Measurements from ENCODE around the gene LY6G5B. TPM values are rescaled to one million over a fixed set of nuclear protein-coding genes. Genes with fewer than 3 reads are reported as not detected.

Gene LY6G5B
- total and polyA plus RNA-seq, 2 of the 4 experiments (the other 2 are of a cell fraction): 2.2 to 13.6 TPM

- Histone ChIP-seq H2AK5ac (ENCODE audit: low read depth, low read length) (no peak overlapping the region), H4K20me1 (ENCODE audit: insufficient read depth, low read length) (no peaks in the 10 kb centered on the region), H4K8ac (ENCODE audit: low read depth in 2 of 2, low read length in 2 of 2) (no peak overlapping the region), H3K23ac (ENCODE audit: low read depth, low read length) (no peak overlapping the region), H3K4me1 (ENCODE audit: control insufficient read depth, insufficient read depth, low read length) (peaks cover 5% of the 10 kb centered on the region; the same call in 1 of the 2 replicates), H4K91ac (ENCODE audit: insufficient read depth, low read depth, low read length) (no peak overlapping the region), H2AFZ (replicated peaks; ENCODE audit: low read length, poor library complexity) (no peak overlapping the region), H2BK20ac (ENCODE audit: low read depth, low read length) (no peak overlapping the region), H3K9ac (ENCODE audit: low read depth, low read length) (no peak overlapping the region), H3K9me1 (ENCODE audit: insufficient read depth, low read length) (0 out of 2 replicates have a peak, but pooled peaks cover 5% of the 10 kb centered on the region), H2BK120ac (ENCODE audit: low read depth, low read length) (no peak overlapping the region), H3K79me1 (ENCODE audit: low read depth in 1 of 2, low read length in 2 of 2) (no peaks in the 10 kb centered on the region), H3K27me3 (ENCODE audit: control insufficient read depth, insufficient read depth, low read length) (no peaks in the 10 kb centered on the region), H3K14ac (replicated peaks; ENCODE audit: low read depth, low read length) (no peak overlapping the region), H3K27ac (ENCODE audit: insufficient read depth, low read length) (no peak overlapping the region), H3K9me3 (ENCODE audit: control insufficient read depth, insufficient read depth, low read length) (no peaks in the 10 kb centered on the region), H3K18ac (ENCODE audit: low read depth, low read length) (no peak overlapping the region), H3K4me2 (ENCODE audit: low read depth, low read length) (no peak overlapping the region), H3K4ac (ENCODE audit: low read depth, low read length) (no peak overlapping the region), H3K56ac (ENCODE audit: extremely low read depth, insufficient read depth, low read length) (no peak overlapping the region), H2AK9ac (replicated peaks; ENCODE audit: low read depth, low read length, poor library complexity) (no peak overlapping the region), H3K36me3 (ENCODE audit: control insufficient read depth, insufficient read depth, low read length) (peaks cover 51% of the 10 kb centered on the region), H4K5ac (ENCODE audit: low read depth, low read length) (no peak overlapping the region), H3K4me3 (ENCODE audit: insufficient read depth, low read depth, low read length) (no peak overlapping the region), H2BK5ac (ENCODE audit: low read depth, low read length, poor library complexity, severe bottlenecking) (no peak overlapping the region), H2BK15ac (ENCODE audit: low read depth, low read length) (no peak overlapping the region)
- ChIA-PET POLR2A (ENCODE audit: unreplicated experiment) (no interaction called here), CTCF (no interaction called here)
- TF ChIP-seq SMC3 (IDR thresholded peaks at IDR 0.05; ENCODE audit: low read depth, low read length): no peak
- TF ChIP-seq POLR2A (IDR thresholded peaks at IDR 0.05; ENCODE audit: low read depth, low read length): no peak
- no peak for TF ChIP-seq CTCF (conservative IDR thresholded peaks at IDR 0.05; ENCODE audit: low read depth, low read length)
- TF ChIP-seq FOS (IDR thresholded peaks at IDR 0.05; ENCODE audit: low read depth, low read length): no peak
- no peak for TF ChIP-seq MXI1 (IDR thresholded peaks at IDR 0.05; ENCODE audit: borderline replicate concordance, low read depth, low read length)
- no peak for TF ChIP-seq BHLHE40 (IDR thresholded peaks at IDR 0.05; ENCODE audit: low read depth, low read length)
- TF ChIP-seq RFX5 (IDR thresholded peaks at IDR 0.05; ENCODE audit: low read depth, low read length): no peak
- BruUV-seq (replicated peaks): no TSS peak
- dilution Hi-C loops (cut with HindIII; ENCODE audit: low sequenced_read_pairs, unreplicated experiment): no loop called here
- in situ Hi-C loops (cut with MboI; ENCODE audit: low sequenced_read_pairs): loop anchor here (10.0 kb wide), 2 partner anchors 148 to 258 kb away; partner anchors contain the start of gene CFB
- intact Hi-C loops (cut with micrococcal nuclease): no loop called here
- no peak for ATAC-seq (ENCODE audit: low read depth)
- no peak for DNase-seq
- WGBS, 2 experiments (ENCODE audit: extremely low coverage in 2 of 2, insufficient read length in 1 of 2): 88% methylated on average over 3 of the region's 5 CpGs; no CpG with 5 or more reads in 1 of the 2 experiments
Measured at GRCh38 chr6:31686483-31686882, 16.7 kb downstream of the LY6G5B start.

Data from IMR-90 (cell line).